Progenitor cell of endocrine pancreas (in vitro differentiated cells): ENCODE measurements around the gene ANO4. TPM values are rescaled to one million over a fixed set of nuclear protein-coding genes. Genes with fewer than 3 reads are reported as not detected.

ENCODE experiments used
- DNase-seq: peaks from one replicate; pipeline ENCODE4 v3.0.0; 2021; ENCODE audit warnings: low spot score; ENCODE audit not compliant: unreplicated experiment
- H3K27ac Mint-ChIP-seq: 2 replicates; pipeline ENCODE4 v1.8.0; 2021; ENCODE audit warnings: mild to moderate bottlenecking, moderate library complexity, mixed read lengths
- H3K27me3 Mint-ChIP-seq: 2 replicates; pipeline ENCODE4 v1.8.0; 2021; ENCODE audit warnings: mixed read lengths
- H3K36me3 Mint-ChIP-seq: 2 replicates; pipeline ENCODE4 v1.8.0; 2022; ENCODE audit warnings: mixed read lengths; ENCODE audit not compliant: insufficient read depth
- H3K4me1 Mint-ChIP-seq: 2 replicates; pipeline ENCODE4 v1.8.0; 2021; ENCODE audit warnings: low read depth, mixed read lengths
- H3K4me3 Mint-ChIP-seq: 2 replicates; pipeline ENCODE4 v1.8.0; 2021; ENCODE audit warnings: low read depth, mild to moderate bottlenecking, moderate library complexity, mixed read lengths
- H3K9me3 Mint-ChIP-seq: 2 replicates; pipeline ENCODE4 v1.8.0; 2021; ENCODE audit warnings: low read depth, mixed read lengths
- total RNA-seq: library from RNA; stranded (reverse); gene quantifications from 2 replicates; pipeline ENCODE4 v1.2.1, GENCODE V29; 2021
- TF ChIP-seq, protein P1 (sequence below): fragments of 200-600 bp; sonication (generic); IDR thresholded peaks from one replicate; pipeline ENCODE4 v1.5.0; 2021; ENCODE audit warnings: antibody characterized with exemption, mild to moderate bottlenecking; ENCODE audit not compliant: unreplicated experiment

The ANO4 gene
- total RNA-seq, 1 donor from 2014 or later: 0.38 TPM

DNA sequence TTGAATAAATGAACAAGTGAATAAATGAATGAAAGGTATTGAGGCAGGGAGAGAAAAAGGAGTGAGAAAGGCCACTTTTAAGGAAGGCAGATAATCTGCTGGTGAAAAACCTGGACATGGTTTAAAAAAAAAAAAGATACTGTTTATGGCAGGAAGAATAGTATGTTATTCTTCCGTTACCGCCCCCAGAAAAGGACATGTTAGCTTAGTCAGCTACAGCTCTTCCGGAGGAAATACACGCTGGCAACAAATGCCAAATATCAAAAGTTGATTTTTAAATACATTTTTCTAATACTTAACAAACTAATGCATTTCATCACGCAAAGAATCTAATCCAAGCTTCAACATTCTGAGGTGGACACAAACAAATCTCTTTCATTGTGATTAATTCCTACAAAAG is 372.3 kb downstream of the ANO4 start:
- TF ChIP-seq, protein P1, sequence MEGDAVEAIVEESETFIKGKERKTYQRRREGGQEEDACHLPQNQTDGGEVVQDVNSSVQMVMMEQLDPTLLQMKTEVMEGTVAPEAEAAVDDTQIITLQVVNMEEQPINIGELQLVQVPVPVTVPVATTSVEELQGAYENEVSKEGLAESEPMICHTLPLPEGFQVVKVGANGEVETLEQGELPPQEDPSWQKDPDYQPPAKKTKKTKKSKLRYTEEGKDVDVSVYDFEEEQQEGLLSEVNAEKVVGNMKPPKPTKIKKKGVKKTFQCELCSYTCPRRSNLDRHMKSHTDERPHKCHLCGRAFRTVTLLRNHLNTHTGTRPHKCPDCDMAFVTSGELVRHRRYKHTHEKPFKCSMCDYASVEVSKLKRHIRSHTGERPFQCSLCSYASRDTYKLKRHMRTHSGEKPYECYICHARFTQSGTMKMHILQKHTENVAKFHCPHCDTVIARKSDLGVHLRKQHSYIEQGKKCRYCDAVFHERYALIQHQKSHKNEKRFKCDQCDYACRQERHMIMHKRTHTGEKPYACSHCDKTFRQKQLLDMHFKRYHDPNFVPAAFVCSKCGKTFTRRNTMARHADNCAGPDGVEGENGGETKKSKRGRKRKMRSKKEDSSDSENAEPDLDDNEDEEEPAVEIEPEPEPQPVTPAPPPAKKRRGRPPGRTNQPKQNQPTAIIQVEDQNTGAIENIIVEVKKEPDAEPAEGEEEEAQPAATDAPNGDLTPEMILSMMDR: no peak
- DNase-seq: no peak
- H3K27me3 Mint-ChIP-seq: no peaks in the 10 kb centered on the region
- no peak overlapping the region for H3K27ac Mint-ChIP-seq
- no peaks in the 10 kb centered on the region for H3K9me3 Mint-ChIP-seq
- no peaks in the 10 kb centered on the region for H3K36me3 Mint-ChIP-seq
- no peaks in the 10 kb centered on the region for H3K4me1 Mint-ChIP-seq
- no peak overlapping the region for H3K4me3 Mint-ChIP-seq

DNA sequence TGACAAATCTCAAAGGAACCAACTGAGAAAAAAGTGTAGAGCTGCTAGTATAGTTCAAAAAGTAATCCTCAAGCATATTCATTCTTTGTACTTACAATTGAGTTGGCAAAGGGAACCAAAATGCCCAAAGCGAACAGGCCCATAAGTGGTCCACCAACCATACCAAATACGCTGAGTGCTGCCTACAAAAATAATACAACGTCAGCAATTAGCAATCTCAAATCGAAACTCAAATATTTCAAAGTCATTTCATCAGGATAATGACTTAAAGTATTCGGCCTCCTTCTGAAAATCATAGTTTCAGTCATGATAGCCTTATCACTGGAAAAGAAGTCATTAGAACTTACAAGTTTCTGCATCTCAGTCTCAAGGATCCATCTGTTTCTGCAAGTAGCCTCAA is 373.4 kb downstream of the ANO4 start:
- Mint-ChIP-seq H3K4me3 (no peak overlapping the region), H3K27ac (no peak overlapping the region), H3K36me3 (no peaks in the 10 kb centered on the region), H3K4me1 (no peaks in the 10 kb centered on the region), H3K9me3 (no peaks in the 10 kb centered on the region), H3K27me3 (no peaks in the 10 kb centered on the region)
- TF ChIP-seq, protein P1: no peak
- DNase-seq: no peak

DNA sequence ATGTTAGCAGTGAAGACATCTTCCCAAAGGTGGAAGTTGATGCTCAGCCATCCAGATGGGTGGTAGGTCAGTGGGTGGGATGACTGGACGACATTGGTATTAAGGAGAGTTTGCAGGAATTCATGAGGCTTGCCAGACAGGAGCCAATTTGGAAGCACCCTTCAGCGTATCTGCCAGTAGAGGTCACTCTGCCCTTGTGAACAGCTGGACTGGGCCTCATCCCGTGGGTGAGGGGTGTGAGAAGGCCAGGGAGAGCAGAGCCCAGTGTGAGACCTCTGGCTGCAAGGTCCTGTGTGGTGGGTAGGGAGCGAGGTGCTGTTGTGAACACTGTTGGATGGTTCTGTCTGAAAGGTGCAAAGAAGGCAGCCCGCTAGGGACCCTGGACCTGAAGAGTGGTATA is 377.7 kb downstream of the ANO4 start:
- Mint-ChIP-seq H3K4me3 (no peak overlapping the region), H3K4me1 (no peaks in the 10 kb centered on the region), H3K27ac (no peak overlapping the region), H3K36me3 (no peaks in the 10 kb centered on the region), H3K27me3 (no peaks in the 10 kb centered on the region), H3K9me3 (peaks cover 14% of the 10 kb centered on the region)
- no peak for DNase-seq
- TF ChIP-seq, protein P1: peak; percentile 45

DNA sequence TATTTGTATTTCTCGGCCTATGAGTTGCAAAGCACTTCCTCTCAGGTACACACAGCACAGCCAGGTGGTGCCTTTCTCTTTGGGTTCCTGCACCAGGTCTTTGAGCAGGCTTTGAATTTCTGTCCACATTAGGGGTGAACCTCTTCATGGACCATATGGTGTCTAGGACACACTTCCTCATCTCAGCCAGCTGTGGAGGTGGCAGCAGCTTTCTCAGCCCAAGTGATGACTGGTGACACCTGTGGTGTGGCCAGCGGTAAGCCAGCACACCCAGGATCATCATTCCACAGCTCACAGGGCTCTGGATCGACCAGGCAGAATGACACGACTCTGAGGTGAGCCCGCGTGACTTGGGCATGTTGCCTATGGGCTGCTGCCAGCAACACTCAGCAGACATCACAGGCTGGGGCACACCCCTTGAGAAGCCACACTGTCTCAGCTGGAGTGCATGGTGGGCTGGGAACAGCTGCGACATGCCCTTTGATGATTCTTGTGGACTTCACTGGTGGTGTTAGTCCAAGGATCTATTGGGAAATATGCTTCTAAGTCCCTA is 378.7 kb downstream of the ANO4 start:
- H3K27ac Mint-ChIP-seq: no peak overlapping the region

DNA sequence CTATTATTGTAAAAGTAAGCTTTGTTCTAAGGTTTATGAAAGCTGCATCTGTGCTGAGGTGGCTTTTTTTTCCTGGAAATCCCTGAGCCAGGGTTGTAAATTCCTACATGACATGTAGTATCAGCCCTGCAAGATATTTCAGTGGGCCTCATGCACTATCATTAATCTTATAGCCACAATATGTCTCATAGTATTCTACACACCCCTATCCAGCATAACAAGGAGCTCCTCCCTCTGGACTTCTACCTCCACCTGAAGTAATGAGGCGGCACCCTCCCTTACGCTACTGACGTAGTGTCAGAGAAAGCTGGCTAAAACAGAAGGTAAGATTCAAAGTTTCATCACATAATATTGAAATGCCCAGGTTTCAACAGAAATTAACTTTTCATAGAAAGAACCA is 380.0 kb downstream of the ANO4 start:
- H3K9me3 Mint-ChIP-seq: peaks cover 14% of the 10 kb centered on the region
- H3K4me3 Mint-ChIP-seq: no peak overlapping the region
- H3K4me1 Mint-ChIP-seq: no peaks in the 10 kb centered on the region
- H3K27me3 Mint-ChIP-seq: peaks cover 3% of the 10 kb centered on the region
- H3K36me3 Mint-ChIP-seq: no peaks in the 10 kb centered on the region
- TF ChIP-seq, protein P1: no peak
- DNase-seq: no peak
- no peak overlapping the region for H3K27ac Mint-ChIP-seq

More for the DNA sequence above, 378.7 kb downstream of the ANO4 start:
- Mint-ChIP-seq H3K36me3 (no peaks in the 10 kb centered on the region), H3K27me3 (no peaks in the 10 kb centered on the region), H3K4me3 (no peak overlapping the region), H3K9me3 (peaks cover 14% of the 10 kb centered on the region), H3K4me1 (no peaks in the 10 kb centered on the region)
- no peak for DNase-seq
- TF ChIP-seq, protein P1: no peak

Other genes starting within 250 kb of the ANO4 start
- gene GAS2L3, start 221.1 kb upstream of the ANO4 start, total RNA-seq: 55.1 and 56.8 TPM in 2 replicates